ENCODE results near the gene RIC3.

GRCh38 chr11:8087756-8088155 lies 81.1 kb downstream of the RIC3 start:
- TF ChIP-seq, protein P1, sequence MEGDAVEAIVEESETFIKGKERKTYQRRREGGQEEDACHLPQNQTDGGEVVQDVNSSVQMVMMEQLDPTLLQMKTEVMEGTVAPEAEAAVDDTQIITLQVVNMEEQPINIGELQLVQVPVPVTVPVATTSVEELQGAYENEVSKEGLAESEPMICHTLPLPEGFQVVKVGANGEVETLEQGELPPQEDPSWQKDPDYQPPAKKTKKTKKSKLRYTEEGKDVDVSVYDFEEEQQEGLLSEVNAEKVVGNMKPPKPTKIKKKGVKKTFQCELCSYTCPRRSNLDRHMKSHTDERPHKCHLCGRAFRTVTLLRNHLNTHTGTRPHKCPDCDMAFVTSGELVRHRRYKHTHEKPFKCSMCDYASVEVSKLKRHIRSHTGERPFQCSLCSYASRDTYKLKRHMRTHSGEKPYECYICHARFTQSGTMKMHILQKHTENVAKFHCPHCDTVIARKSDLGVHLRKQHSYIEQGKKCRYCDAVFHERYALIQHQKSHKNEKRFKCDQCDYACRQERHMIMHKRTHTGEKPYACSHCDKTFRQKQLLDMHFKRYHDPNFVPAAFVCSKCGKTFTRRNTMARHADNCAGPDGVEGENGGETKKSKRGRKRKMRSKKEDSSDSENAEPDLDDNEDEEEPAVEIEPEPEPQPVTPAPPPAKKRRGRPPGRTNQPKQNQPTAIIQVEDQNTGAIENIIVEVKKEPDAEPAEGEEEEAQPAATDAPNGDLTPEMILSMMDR (IDR thresholded peaks at IDR 0.05; ENCODE audit: borderline replicate concordance, extremely low read depth, low read length, poor library complexity, severe bottlenecking) = no peak
- TF ChIP-seq EZH2 (IDR thresholded peaks at IDR 0.05; ENCODE audit: borderline replicate concordance, low read depth, low read length, severe bottlenecking) = no peak

Data from DND-41 (cell line).